ENCODE data around the gene PDCD11. TPM values are rescaled to one million over a fixed set of nuclear protein-coding genes. Genes with fewer than 3 reads are reported as not detected.

Gene PDCD11
- polyA plus RNA-seq, 2 of the 4 experiments (the other 2 are of a cell fraction), result 26.2 to 32.6 TPM

GRCh38 chr10:103445767-103446567, 49.5 kb downstream of the PDCD11 start:
- DNase-seq (ENCODE audit: low read depth in 1 of 2, low spot score in 1 of 2), result no peak
- ChIA-PET POLR2A (interaction anchor here (0.6 kb wide), 1 partner anchor 120 kb away, joined by 3 read pairs; no protein-coding TSS in a partner anchor), CTCF (interaction anchor here (1.2 kb wide), 1 partner anchor 20 kb away, joined by 3 read pairs; no protein-coding TSS in a partner anchor)
- FAIRE-seq, result no peak
- WGBS (ENCODE audit: missing lambda C conversion rate), result 85% methylated on average over 11 of the region's 12 CpGs
- Histone ChIP-seq H3K9me3 (no peaks in the 10 kb centered on the region), H3K27ac (no peak overlapping the region), H3K4me3 (no peak overlapping the region), H3K4me2 (no peak overlapping the region), H3K4me1 (peaks cover 8% of the 10 kb centered on the region; the same call in 2 of the 3 replicates)
- no peak for TF ChIP-seq BHLHE40 (IDR thresholded peaks at IDR 0.05; ENCODE audit: low read depth, low read length)
- ATAC-seq, result no peak

- no peak overlapping the region for H3K4me3 ChIP-seq
- WGBS (ENCODE audit: missing lambda C conversion rate), result 94% methylated on average over 22 of the region's 23 CpGs
- POLR2A ChIA-PET, result no interaction called here
- no peak overlapping the region for H3K27ac ChIP-seq
- CTCF ChIA-PET, result interaction anchor here (0.8 kb wide), 1 partner anchor 152 kb away, joined by 4 read pairs; no protein-coding TSS in a partner anchor
- H3K9me3 ChIP-seq, result no peaks in the 10 kb centered on the region
- TF ChIP-seq HEYL (CRISPR knock-in tag; IDR thresholded peaks at IDR 0.05) (no peak), MAFK (IDR thresholded peaks at IDR 0.05; ENCODE audit: partially characterized antibody) (no peak), MYC (IDR thresholded peaks at IDR 0.05; ENCODE audit: borderline replicate concordance, low read length) (no peak), RNF2 (IDR thresholded peaks at IDR 0.05; ENCODE audit: borderline replicate concordance, low read depth) (no peak), GATA3 (IDR thresholded peaks at IDR 0.05; ENCODE audit: borderline replicate concordance) (no peak), TP53 (CRISPR knock-in tag; IDR thresholded peaks at IDR 0.05) (no peak), HDAC2 (IDR thresholded peaks at IDR 0.05) (no peak), POLR2A (IDR thresholded peaks at IDR 0.05; ENCODE audit: low read length) (no peak), ESRRA (IDR thresholded peaks at IDR 0.05; ENCODE audit: borderline replicate concordance, low read length) (no peak), EHF (CRISPR knock-in tag; IDR thresholded peaks at IDR 0.05) (no peak), ZC3H11A (IDR thresholded peaks at IDR 0.05) (no peak)
- FAIRE-seq (no peak), ATAC-seq (no peak), DNase-seq (ENCODE audit: low read depth in 1 of 2, low spot score in 1 of 2) (no peak)
- peaks cover 18% of the 10 kb centered on the region; the same call in 2 of the 3 replicates for H3K4me1 ChIP-seq
- no peak overlapping the region for H3K4me2 ChIP-seq
These were observed 50.8 kb downstream of the PDCD11 start for GRCh38 chr10:103447187-103447586.

DNA sequence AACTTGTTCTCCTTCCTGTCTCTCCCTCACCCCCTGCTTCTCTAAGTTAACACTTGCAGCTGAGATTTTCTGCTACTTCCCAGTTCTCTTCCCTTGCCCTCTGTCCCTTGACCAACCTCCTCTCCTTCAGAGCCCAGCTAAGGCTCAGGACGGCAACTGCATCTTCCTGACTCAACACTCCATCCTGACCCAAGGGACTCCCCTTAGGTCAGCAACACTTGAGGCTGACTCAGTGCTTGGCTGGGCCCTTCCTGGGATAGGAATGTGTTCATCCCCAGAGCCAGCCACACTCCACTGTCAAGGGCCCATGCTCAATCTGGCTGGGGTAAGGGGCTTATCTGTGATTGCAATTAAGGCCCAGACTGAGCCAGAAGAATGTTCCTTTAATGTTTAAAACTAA, 52.3 kb downstream of the PDCD11 start:
- ChIA-PET POLR2A (no interaction called here), CTCF (interaction anchor here (0.6 to 2.5 kb wide), 2 partner anchors 37 to 102 kb away, joined by 3 to 12 read pairs; no protein-coding TSS in a partner anchor)
- H3K4me2 ChIP-seq, result no peak overlapping the region
- TF ChIP-seq MYC (IDR thresholded peaks at IDR 0.05; ENCODE audit: borderline replicate concordance, low read length), result no peak
- no peak for TF ChIP-seq JUNB (IDR thresholded peaks at IDR 0.05)
- TF ChIP-seq PBX3 (IDR thresholded peaks at IDR 0.05), result no peak
- no peak for TF ChIP-seq HOXB5 (CRISPR knock-in tag; IDR thresholded peaks at IDR 0.05)
- no peak for TF ChIP-seq POLR2AphosphoS2 (conservative IDR thresholded peaks at IDR 0.05; ENCODE audit: low read length)
- no peak for TF ChIP-seq CTCF (IDR thresholded peaks at IDR 0.05)
- TF ChIP-seq, protein P1, sequence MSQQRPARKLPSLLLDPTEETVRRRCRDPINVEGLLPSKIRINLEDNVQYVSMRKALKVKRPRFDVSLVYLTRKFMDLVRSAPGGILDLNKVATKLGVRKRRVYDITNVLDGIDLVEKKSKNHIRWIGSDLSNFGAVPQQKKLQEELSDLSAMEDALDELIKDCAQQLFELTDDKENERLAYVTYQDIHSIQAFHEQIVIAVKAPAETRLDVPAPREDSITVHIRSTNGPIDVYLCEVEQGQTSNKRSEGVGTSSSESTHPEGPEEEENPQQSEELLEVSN (IDR thresholded peaks at IDR 0.05; ENCODE audit: borderline replicate concordance, low read depth), result no peak
- TF ChIP-seq FOSL2 (IDR thresholded peaks at IDR 0.05), result no peak
- no peak for TF ChIP-seq FOSL2 (CRISPR knock-in tag; IDR thresholded peaks at IDR 0.05)
- TF ChIP-seq POLR2A (IDR thresholded peaks at IDR 0.05; ENCODE audit: low read length), result no peak
- TF ChIP-seq CBX8 (IDR thresholded peaks at IDR 0.05), result no peak
- TF ChIP-seq TP53 (CRISPR knock-in tag; IDR thresholded peaks at IDR 0.05), result no peak
- no peak for TF ChIP-seq KDM5A (IDR thresholded peaks at IDR 0.05)
- TF ChIP-seq ESRRA (IDR thresholded peaks at IDR 0.05; ENCODE audit: borderline replicate concordance, low read length), result no peak
- TF ChIP-seq RARB (CRISPR knock-in tag; IDR thresholded peaks at IDR 0.05), result no peak
- TF ChIP-seq TFCP2L1 (CRISPR knock-in tag; IDR thresholded peaks at IDR 0.05), result no peak
- DNase-seq (ENCODE audit: low read depth in 1 of 2, low spot score in 1 of 2), result no peak
- 53% methylated on average over 1 of the region's 1 CpG for WGBS (ENCODE audit: missing lambda C conversion rate)
- peaks cover 18% of the 10 kb centered on the region; the same call in 2 of the 3 replicates for H3K4me1 ChIP-seq
- H3K27ac ChIP-seq, result no peak overlapping the region
- no peaks in the 10 kb centered on the region for H3K9me3 ChIP-seq
- no peak for FAIRE-seq
- no peak for ATAC-seq
- no peak overlapping the region for H3K4me3 ChIP-seq
